SK-N-SH (cell line): ENCODE results near the gene SAMD4B.

Experiments
- ELF1 ChIP-seq: IDR thresholded peaks from 2 replicates; pipeline ENCODE4 v1.4.0; 2012
- EZH2phosphoT487 ChIP-seq: fragments of 200-600 bp; sonication (generic); IDR thresholded peaks from 2 replicates; pipeline ENCODE4 v1.6.1; 2017; ENCODE audit warnings: low read depth, mixed run types, mild to moderate bottlenecking, antibody characterized with exemption, moderate library complexity, borderline replicate concordance

GRCh38 chr19:39319892-39320248 is 22.4 kb upstream of the SAMD4B start:
- TF ChIP-seq ELF1 (no peak), EZH2phosphoT487 (no peak)
